ENCODE results near the gene MAST3. TPM values are rescaled to one million over a fixed set of nuclear protein-coding genes. Genes with fewer than 3 reads are reported as not detected.

The MAST3 gene
- total and polyA plus RNA-seq, 2 donors (not counting 3 experiments of a cell fraction or from before 2014, with no cell fraction given): 1.5 to 2.7 TPM

- BruUV-seq (replicated peaks): no TSS peak
- POLR2A ChIA-PET: no interaction called here
- intact Hi-C loops (cut with micrococcal nuclease) (no loop called here), dilution Hi-C loops (cut with MboI; ENCODE audit: extremely low pct_ligation_motif_present, low sequenced_read_pairs) (no loop called here)
- Histone ChIP-seq H2AFZ (ENCODE audit: low read depth, low read length) (no peak overlapping the region), H3K4me1 (ENCODE audit: control insufficient read depth, extremely low read depth, insufficient read depth, low read length) (no peaks in the 10 kb centered on the region), H3K27me3 (ENCODE audit: control insufficient read depth in 2 of 2, insufficient read depth in 2 of 2, low read length in 2 of 2) (no peaks in the 10 kb centered on the region), H3K79me2 (ENCODE audit: control insufficient read depth, insufficient read depth, low read length) (no peaks in the 10 kb centered on the region), H3K4me3 (replicated peaks in 1 of 3; ENCODE audit: insufficient read depth in 1 of 3, low read depth in 1 of 3, low read length in 3 of 3) (no peak overlapping the region), H3K9ac (replicated peaks; ENCODE audit: extremely low read depth, insufficient read depth, low read length) (no peak overlapping the region), H3K9me3 (replicated peaks; ENCODE audit: control insufficient read depth, insufficient read depth, low read length) (no peaks in the 10 kb centered on the region), H3K9me1 (replicated peaks; ENCODE audit: control insufficient read depth, extremely low read depth, insufficient read depth, low read length) (no peaks in the 10 kb centered on the region), H3K27ac (ENCODE audit: insufficient read depth, low read depth, low read length) (no peak overlapping the region), H3K4me2 (ENCODE audit: insufficient read depth, low read length) (no peak overlapping the region), H3K36me3 (ENCODE audit: control insufficient read depth in 2 of 2, extremely low read depth in 1 of 2, insufficient read depth in 2 of 2, low read length in 2 of 2) (no peaks in the 10 kb centered on the region), H4K20me1 (replicated peaks; ENCODE audit: control insufficient read depth, extremely low read depth, insufficient read depth, low read length) (no peaks in the 10 kb centered on the region)
- TF ChIP-seq MAX (IDR thresholded peaks at IDR 0.05; ENCODE audit: insufficient read depth, insufficient read length): no peak
- TF ChIP-seq EZH2 (IDR thresholded peaks at IDR 0.05; ENCODE audit: borderline replicate concordance, low read depth, low read length, severe bottlenecking): no peak
- TF ChIP-seq GATA2 (IDR thresholded peaks at IDR 0.05; ENCODE audit: insufficient read depth, insufficient read length, low read depth, low read length): no peak
- TF ChIP-seq FOS (IDR thresholded peaks at IDR 0.05; ENCODE audit: borderline replicate concordance, insufficient read depth, low read length): no peak
- no peak for TF ChIP-seq POLR2A (IDR thresholded peaks at IDR 0.05; ENCODE audit: low read depth, low read length)
- TF ChIP-seq JUN (IDR thresholded peaks at IDR 0.05; ENCODE audit: borderline replicate concordance, insufficient read depth, insufficient read length, low read depth): no peak
- TF ChIP-seq, protein P1, sequence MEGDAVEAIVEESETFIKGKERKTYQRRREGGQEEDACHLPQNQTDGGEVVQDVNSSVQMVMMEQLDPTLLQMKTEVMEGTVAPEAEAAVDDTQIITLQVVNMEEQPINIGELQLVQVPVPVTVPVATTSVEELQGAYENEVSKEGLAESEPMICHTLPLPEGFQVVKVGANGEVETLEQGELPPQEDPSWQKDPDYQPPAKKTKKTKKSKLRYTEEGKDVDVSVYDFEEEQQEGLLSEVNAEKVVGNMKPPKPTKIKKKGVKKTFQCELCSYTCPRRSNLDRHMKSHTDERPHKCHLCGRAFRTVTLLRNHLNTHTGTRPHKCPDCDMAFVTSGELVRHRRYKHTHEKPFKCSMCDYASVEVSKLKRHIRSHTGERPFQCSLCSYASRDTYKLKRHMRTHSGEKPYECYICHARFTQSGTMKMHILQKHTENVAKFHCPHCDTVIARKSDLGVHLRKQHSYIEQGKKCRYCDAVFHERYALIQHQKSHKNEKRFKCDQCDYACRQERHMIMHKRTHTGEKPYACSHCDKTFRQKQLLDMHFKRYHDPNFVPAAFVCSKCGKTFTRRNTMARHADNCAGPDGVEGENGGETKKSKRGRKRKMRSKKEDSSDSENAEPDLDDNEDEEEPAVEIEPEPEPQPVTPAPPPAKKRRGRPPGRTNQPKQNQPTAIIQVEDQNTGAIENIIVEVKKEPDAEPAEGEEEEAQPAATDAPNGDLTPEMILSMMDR (IDR thresholded peaks at IDR 0.05; ENCODE audit: extremely low read depth in 1 of 2, insufficient read depth in 1 of 2, low read depth in 1 of 2, low read length in 2 of 2): no peak
- TF ChIP-seq MYC (IDR thresholded peaks at IDR 0.05; ENCODE audit: low read depth, low read length): no peak
- no peak for TF ChIP-seq POLR2AphosphoS5 (IDR thresholded peaks at IDR 0.05; ENCODE audit: insufficient read depth, low read depth, low read length)
- CTCF ChIA-PET: no interaction called here
- DNase-seq (ENCODE audit: low read depth, low spot score) (no peak), FAIRE-seq (peak; percentile 38)
These were observed 23.4 kb upstream of the MAST3 start for GRCh38 chr19:18074192-18074591.

Measured in endothelial cell of umbilical vein (primary cell).